Cardiac muscle cell (in vitro differentiated cells and primary cell): ENCODE results near the gene ABCD2. TPM values are rescaled to one million over a fixed set of nuclear protein-coding genes. Genes with fewer than 3 reads are reported as not detected.

Experiments
- DNase-seq, 2 donors: peaks; one replicate each; pipeline versions ENCODE4 v3.0.0 to v3.0.0-alpha.2; 2010 to 2017; ENCODE audit warnings: low read depth in 1 of 2, low spot score in 1 of 2
- H3K27ac ChIP-seq: fragments of 200-600 bp; sonication (generic); 2 replicates; pipeline ENCODE4 v1.5.1; 2016
- H3K27me3 ChIP-seq: fragments of 200-600 bp; sonication (generic); 2 replicates; pipeline ENCODE4 v1.6.0; 2016; ENCODE audit warnings: control low read depth
- H3K36me3 ChIP-seq: fragments of 200-600 bp; sonication (generic); 2 replicates; pipeline ENCODE4 v1.5.1; 2016; ENCODE audit warnings: control low read depth
- H3K4me1 ChIP-seq: fragments of 200-600 bp; sonication (generic); 2 replicates; pipeline ENCODE4 v1.8.1; 2017; ENCODE audit warnings: low read depth, mild to moderate bottlenecking, mixed run types
- H3K4me3 ChIP-seq: fragments of 200-600 bp; sonication (generic); 2 replicates; pipeline ENCODE4 v1.5.1; 2016; ENCODE audit warnings: mild to moderate bottlenecking
- H3K9me3 ChIP-seq: fragments of 200-600 bp; sonication (generic); 2 replicates; pipeline ENCODE4 v1.5.1; 2017; ENCODE audit warnings: low read depth, mild to moderate bottlenecking, control low read depth
- polyA plus RNA-seq: library from polyadenylated mRNA; unstranded; fragments of >200 nt; fragmentation: Nextera tagmentation; extraction: Ambion mirVana; gene quantifications from 2 replicates; pipeline ENCODE4 v1.2.1, GENCODE V29; 2016
- total RNA-seq: library from RNA; depleted of rRNA; stranded (reverse); fragments of >200 nt; gene quantifications from 2 replicates; pipeline ENCODE4 v1.2.3, GENCODE V29; 2016
- TF ChIP-seq, protein P1 (sequence below): IDR thresholded peaks from 2 replicates; pipeline ENCODE4 v1.5.1; 2012; ENCODE audit warnings: low read depth, mild to moderate bottlenecking, low read length

The ABCD2 gene
- total and polyA plus RNA-seq, 2 experiments from 2014 or later = 0.12 to 0.15 TPM

DNA sequence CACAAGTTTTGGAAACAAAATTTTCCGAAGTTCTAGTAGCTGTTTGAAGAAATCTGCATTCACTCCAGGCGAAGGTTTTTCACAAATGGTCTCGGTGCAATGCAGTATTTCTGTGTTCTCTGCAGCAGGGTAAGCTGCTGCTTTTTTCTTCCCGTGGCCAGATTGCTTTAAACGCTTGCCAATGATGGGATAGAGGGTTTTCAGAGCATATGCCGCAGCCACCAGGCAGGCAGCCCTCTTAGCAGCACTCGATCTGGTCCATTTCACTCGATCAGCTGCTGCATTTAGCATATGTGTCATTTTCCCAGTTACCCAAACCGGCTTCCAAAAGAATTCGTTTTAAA is 315 bp downstream of the ABCD2 start:
- Histone ChIP-seq H3K9me3 (no peaks in the 10 kb centered on the region), H3K27me3 (no peaks in the 10 kb centered on the region), H3K4me3 (peak overlapping the region; percentile 37), H3K4me1 (peaks cover 4% of the 10 kb centered on the region), H3K27ac (no peak overlapping the region), H3K36me3 (no peaks in the 10 kb centered on the region)
- DNase-seq = peak in 1 of 2 donors; percentile 28
- TF ChIP-seq, protein P1, sequence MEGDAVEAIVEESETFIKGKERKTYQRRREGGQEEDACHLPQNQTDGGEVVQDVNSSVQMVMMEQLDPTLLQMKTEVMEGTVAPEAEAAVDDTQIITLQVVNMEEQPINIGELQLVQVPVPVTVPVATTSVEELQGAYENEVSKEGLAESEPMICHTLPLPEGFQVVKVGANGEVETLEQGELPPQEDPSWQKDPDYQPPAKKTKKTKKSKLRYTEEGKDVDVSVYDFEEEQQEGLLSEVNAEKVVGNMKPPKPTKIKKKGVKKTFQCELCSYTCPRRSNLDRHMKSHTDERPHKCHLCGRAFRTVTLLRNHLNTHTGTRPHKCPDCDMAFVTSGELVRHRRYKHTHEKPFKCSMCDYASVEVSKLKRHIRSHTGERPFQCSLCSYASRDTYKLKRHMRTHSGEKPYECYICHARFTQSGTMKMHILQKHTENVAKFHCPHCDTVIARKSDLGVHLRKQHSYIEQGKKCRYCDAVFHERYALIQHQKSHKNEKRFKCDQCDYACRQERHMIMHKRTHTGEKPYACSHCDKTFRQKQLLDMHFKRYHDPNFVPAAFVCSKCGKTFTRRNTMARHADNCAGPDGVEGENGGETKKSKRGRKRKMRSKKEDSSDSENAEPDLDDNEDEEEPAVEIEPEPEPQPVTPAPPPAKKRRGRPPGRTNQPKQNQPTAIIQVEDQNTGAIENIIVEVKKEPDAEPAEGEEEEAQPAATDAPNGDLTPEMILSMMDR = no peak

DNA sequence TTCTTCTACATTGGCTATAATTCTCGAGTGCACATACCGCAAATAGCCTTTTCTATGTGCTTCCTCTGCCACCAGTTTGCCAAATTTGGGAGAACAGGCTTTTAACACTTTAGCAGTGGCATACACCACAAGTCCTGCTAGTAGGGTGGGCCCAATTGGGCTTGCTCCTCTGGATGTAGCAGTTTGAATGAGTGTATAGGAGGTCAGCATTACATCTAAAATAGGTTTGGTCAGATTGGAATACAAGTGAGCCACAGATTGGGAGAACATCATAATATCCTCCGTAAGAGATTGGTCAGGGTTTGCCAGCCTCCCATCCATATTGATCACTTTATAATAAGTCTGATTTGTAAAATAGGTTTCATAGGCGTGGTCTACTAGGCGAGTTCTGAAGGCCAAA is 902 bp downstream of the ABCD2 start:
- DNase-seq = no peak
- Histone ChIP-seq H3K4me1 (peaks cover 4% of the 10 kb centered on the region), H3K27ac (no peak overlapping the region), H3K9me3 (no peaks in the 10 kb centered on the region), H3K36me3 (no peaks in the 10 kb centered on the region), H3K27me3 (no peaks in the 10 kb centered on the region), H3K4me3 (no peak overlapping the region)
- TF ChIP-seq, protein P1 = no peak

GRCh38 chr12:39617887-39618286 is 1.7 kb downstream of the ABCD2 start:
- no peaks in the 10 kb centered on the region for H3K36me3 ChIP-seq
- TF ChIP-seq, protein P1 = no peak

DNA sequence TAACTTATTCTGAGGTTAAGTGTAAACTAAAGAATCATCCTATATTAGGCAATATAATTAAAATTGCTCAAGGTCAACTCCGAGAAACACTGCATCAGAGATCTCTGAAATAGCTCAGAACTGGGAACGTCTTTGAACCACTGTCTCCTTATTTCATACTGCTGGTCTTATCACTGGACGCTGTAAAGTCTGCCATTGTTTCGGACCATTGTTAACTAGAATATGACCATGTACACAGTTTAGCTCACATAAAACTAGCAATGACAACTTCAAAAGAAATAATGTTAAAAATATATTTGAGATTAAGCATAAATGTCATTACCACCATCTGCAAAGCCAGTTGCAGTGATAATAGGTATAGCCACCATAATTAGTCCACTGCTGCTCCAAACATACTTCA is 2.9 kb downstream of the ABCD2 start:
- no peak overlapping the region for H3K27ac ChIP-seq
- no peaks in the 10 kb centered on the region for H3K27me3 ChIP-seq
- TF ChIP-seq, protein P1 = no peak
- no peaks in the 10 kb centered on the region for H3K9me3 ChIP-seq
- no peak for DNase-seq
- H3K4me1 ChIP-seq = peaks cover 4% of the 10 kb centered on the region
- no peaks in the 10 kb centered on the region for H3K36me3 ChIP-seq
- H3K4me3 ChIP-seq = no peak overlapping the region

More at GRCh38 chr12:39617887-39618286, 1.7 kb downstream of the ABCD2 start:
- DNase-seq = no peak
- H3K4me3 ChIP-seq = no peak overlapping the region
- H3K27ac ChIP-seq = no peak overlapping the region
- H3K27me3 ChIP-seq = no peaks in the 10 kb centered on the region
- peaks cover 4% of the 10 kb centered on the region for H3K4me1 ChIP-seq
- no peaks in the 10 kb centered on the region for H3K9me3 ChIP-seq

DNA sequence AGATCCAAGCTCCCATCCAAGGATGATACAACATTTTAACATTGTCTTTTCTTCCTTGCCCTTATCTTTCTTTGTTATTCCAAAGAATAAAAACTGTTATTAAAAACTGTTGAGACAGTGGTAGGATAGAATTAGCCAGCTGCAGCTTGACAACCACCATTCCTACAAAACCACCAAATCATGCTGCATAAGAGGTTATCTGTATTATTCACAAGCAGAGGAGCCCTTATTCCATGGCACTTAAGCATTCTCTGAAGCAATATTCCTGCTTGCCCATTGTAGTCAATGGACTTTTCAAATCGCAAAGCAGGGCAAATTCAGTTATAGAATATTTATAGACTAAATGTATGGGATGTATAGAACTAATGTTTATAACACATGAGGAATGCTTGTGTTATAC is 3.4 kb downstream of the ABCD2 start:
- TF ChIP-seq, protein P1 = no peak
- Histone ChIP-seq H3K4me1 (peaks cover 4% of the 10 kb centered on the region), H3K27me3 (no peaks in the 10 kb centered on the region), H3K9me3 (no peaks in the 10 kb centered on the region), H3K36me3 (no peaks in the 10 kb centered on the region), H3K27ac (no peak overlapping the region), H3K4me3 (no peak overlapping the region)
- no peak for DNase-seq

- no peak for DNase-seq
- no peak overlapping the region for H3K27ac ChIP-seq
- no peaks in the 10 kb centered on the region for H3K27me3 ChIP-seq
- no peaks in the 10 kb centered on the region for H3K36me3 ChIP-seq
- H3K4me1 ChIP-seq = no peaks in the 10 kb centered on the region
- TF ChIP-seq, protein P1 = no peak
- H3K4me3 ChIP-seq = no peak overlapping the region
- no peaks in the 10 kb centered on the region for H3K9me3 ChIP-seq
Measured at GRCh38 chr12:39613525-39613924, 6.1 kb downstream of the ABCD2 start.
